Activated naive CD4-positive, alpha-beta T cell treated with anti-CD3 and anti-CD28 coated beads, Interleukin-2, amount 50 U/mL, for 72 hours (primary cell): ENCODE measurements around the gene SYCE3. TPM values are rescaled to one million over a fixed set of nuclear protein-coding genes. Genes with fewer than 3 reads are reported as not detected.
"Not testable (repeated sequence)": the region's sequence is repeated elsewhere in the genome, so short reads cannot be mapped to it uniquely, and the experiment has no call there.

Source experiments
- ATAC-seq, 2 donors: fragments of 150-1000 bp; cut with Tn5 transposase; 2 replicates each; pipeline ENCODE4 v1.10.0; 2021; ENCODE audit warnings: mild to moderate bottlenecking in 2 of 2, moderate library complexity in 2 of 2
- DNase-seq, 2 donors: peaks; one replicate each; pipeline ENCODE4 v3.0.0; 2021 to 2022; ENCODE audit warnings: low spot score in 2 of 2
- H3K27ac Mint-ChIP-seq, 2 donors: one replicate each; pipeline ENCODE4 v1.8.0; 2022; ENCODE audit warnings: mild to moderate bottlenecking in 2 of 2, mixed read lengths in 2 of 2
- H3K36me3 Mint-ChIP-seq, 2 donors: one replicate each; pipeline ENCODE4 v1.8.0; 2022; ENCODE audit warnings: mixed read lengths in 2 of 2
- H3K9me3 Mint-ChIP-seq, 2 donors: one replicate each; pipeline ENCODE4 v1.8.0; 2022; ENCODE audit warnings: mixed read lengths in 2 of 2
- total RNA-seq, 2 donors: library from RNA; stranded (reverse); gene quantifications; one replicate each; pipeline ENCODE4 v1.2.3, GENCODE V29; 2022

SYCE3 gene
- total RNA-seq, 2 donors from 2014 or later: 0.80 to 3.9 TPM

DNA sequence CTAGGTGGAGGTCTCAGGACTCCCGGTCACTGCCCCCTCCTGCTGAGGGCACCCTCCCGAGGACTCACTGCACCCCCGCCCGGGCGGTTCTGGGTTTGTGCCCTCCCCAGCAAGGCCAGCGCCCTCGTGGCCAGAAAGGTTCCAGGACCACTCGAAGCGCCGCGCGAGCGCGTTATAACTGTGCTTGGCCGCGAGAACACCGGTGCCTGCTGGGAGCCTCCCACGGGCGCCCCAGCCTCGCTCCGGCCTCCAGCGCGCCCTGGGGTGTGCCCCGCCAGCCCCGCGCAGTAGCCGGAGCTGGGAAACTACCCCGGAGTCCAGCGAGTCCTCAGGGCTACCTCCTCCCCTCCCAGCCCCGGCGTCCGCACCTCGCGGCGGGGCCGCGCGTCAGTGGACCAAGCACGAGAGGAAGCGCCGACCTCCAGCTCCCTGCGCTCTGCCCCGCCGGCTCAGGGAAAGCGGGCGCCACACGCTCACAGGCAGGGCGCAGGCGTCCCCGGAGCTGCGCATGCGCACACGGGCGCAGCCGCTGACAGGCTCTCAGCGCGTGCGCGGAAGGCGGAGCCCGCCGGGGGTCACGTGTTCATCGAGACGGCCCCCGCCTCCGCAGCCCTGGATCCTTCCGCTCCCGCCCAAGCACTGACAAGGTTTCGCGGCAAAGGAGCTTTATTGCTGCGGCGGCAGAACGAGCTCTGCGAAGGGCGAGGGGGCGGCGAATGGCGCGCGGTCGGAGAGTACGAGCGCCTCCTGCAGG, 37.4 kb downstream of the SYCE3 start, which contains the start of gene SCO2:
Gene SCO2, minus strand, starts transcription at position 495 of the 754 bp plus-strand sequence. CDS start 1,187 bp downstream, outside the sequence.
- H3K9me3 Mint-ChIP-seq: no peaks in the 10 kb centered on the region

GRCh38 chr22:50524676-50525103, 38.0 kb downstream of the SYCE3 start:
- no peak for DNase-seq
- ATAC-seq: no peak
- Mint-ChIP-seq H3K9me3 (no peaks in the 10 kb centered on the region), H3K36me3 (peaks cover 7 to 34% of the 10 kb centered on the region in 2 donors), H3K27ac (peak overlapping the region; percentile 92 to 99)

More for the DNA sequence above, 37.4 kb downstream of the SYCE3 start, which contains the start of gene SCO2:
- DNase-seq: peak; percentile 98 to 99
- H3K36me3 Mint-ChIP-seq: peaks cover 7 to 31% of the 10 kb centered on the region in 2 donors
- peak within 1 kb of the TSS; percentile 92 to 99 for H3K27ac Mint-ChIP-seq
- peak; percentile 61 to 62 for ATAC-seq

GRCh38 chr22:50523806-50524675, 38.7 kb downstream of the SYCE3 start:
- Mint-ChIP-seq H3K9me3 (no peaks in the 10 kb centered on the region), H3K36me3 (peaks cover 7 to 38% of the 10 kb centered on the region in 2 donors), H3K27ac (peak overlapping the region; percentile 92 to 99)
- DNase-seq (no peak), ATAC-seq (no peak)

- peaks cover 7 to 34% of the 10 kb centered on the region in 2 donors for H3K36me3 Mint-ChIP-seq
- peak overlapping the region; percentile 82 to 92 for H3K27ac Mint-ChIP-seq
- ATAC-seq (no peak), DNase-seq (no peak)
- H3K9me3 Mint-ChIP-seq: no peaks in the 10 kb centered on the region
These were observed 39.3 kb downstream of the SYCE3 start for GRCh38 chr22:50523458-50523805.

- no peaks in the 10 kb centered on the region for H3K9me3 Mint-ChIP-seq
- ATAC-seq (no peak), DNase-seq (no peak)
- H3K36me3 Mint-ChIP-seq: peaks cover 7 to 29% of the 10 kb centered on the region in 2 donors
- peak overlapping the region; percentile 82 to 92 for H3K27ac Mint-ChIP-seq
These were observed 39.8 kb downstream of the SYCE3 start for GRCh38 chr22:50522806-50523438.

- Mint-ChIP-seq H3K27ac (no peak overlapping the region), H3K9me3 (no peaks in the 10 kb centered on the region), H3K36me3 (peaks cover 7 to 22% of the 10 kb centered on the region in 2 donors)
- DNase-seq (no peak), ATAC-seq (no peak)
These were observed 40.4 kb downstream of the SYCE3 start for GRCh38 chr22:50522208-50522805.

DNA sequence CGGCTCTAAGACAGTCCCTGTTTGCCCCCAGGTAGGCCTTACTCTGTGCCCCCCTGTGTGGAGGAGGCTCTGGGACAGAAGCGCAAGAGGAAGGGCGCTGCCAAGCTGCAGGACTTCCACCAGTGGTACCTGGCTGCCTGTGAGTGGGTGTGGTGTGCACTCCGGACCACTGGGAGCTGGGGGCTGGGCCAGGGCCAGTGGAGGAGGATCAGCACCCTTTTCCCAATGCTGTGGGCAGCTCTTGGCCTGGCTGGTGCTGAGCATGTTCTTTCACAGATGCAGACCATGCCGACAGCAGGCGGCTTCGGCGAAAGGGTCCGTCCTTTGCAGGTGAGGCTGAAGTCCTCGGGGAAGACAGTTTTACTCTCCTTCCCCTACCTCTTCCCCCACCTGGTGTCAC, 41.0 kb downstream of the SYCE3 start:
- ATAC-seq (no peak), DNase-seq (no peak)
- Mint-ChIP-seq H3K36me3 (peaks cover 7 to 16% of the 10 kb centered on the region in 2 donors), H3K27ac (no peak overlapping the region), H3K9me3 (no peaks in the 10 kb centered on the region)

DNA sequence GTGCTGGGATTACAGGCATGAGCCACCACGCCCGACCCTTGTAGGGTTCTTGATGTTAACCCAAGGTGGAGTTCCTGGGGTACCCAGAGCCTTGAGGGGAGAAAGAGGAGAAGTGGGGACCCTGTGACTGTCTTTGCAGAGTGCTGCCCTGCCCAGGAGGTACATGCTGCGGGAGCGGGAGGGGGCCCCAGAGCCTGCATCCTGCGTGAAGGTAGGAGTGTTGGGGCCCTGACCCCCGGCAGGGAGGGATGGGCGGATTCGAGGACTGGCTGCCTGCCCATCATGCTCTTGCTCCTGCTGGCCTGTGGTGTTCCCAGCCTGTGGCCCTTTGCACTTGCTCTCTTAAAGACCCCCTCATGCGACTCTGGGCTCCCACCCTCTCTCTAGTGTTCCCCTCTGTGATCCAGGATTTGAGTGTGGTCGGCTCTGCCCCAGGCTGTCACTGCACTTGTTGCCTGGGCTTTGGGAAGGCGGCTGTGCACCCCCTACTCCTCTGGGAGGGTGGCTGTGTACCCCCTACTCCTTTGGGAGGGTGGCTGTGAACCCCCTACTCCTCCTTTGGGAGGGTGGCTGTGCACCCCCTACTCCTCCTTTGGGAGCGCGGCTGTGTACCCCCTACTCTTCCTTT, 41.8 kb downstream of the SYCE3 start:
- H3K27ac Mint-ChIP-seq: no peak overlapping the region
- no peak for DNase-seq
- no peaks in the 10 kb centered on the region for H3K9me3 Mint-ChIP-seq
- no peak for ATAC-seq
- peaks cover 7 to 19% of the 10 kb centered on the region in 2 donors for H3K36me3 Mint-ChIP-seq

DNA sequence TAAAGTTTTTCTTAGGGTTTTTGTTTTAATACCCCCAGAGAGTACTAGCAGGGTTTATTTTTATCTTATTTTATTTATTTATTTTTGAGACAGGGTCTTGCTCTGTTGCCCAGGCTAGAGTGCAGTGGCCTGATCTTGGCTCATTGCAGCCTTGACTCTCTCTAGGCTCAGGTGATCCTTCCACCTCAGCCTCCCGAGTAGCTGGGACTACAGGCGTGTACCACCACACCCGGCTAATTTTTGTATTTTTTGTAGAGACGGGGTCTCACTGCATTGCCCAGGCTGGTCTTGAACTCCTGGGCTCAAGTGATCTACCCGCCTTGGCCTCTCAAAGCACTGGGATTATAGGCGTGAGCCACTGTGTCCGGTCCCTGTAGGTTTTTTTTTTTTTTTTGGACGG, 42.5 kb downstream of the SYCE3 start:
- DNase-seq, ATAC-seq, H3K27ac Mint-ChIP-seq, H3K9me3 Mint-ChIP-seq: not testable (repeated sequence)
- H3K36me3 Mint-ChIP-seq: peaks cover 7 to 22% of the 10 kb centered on the region in 2 donors

DNA sequence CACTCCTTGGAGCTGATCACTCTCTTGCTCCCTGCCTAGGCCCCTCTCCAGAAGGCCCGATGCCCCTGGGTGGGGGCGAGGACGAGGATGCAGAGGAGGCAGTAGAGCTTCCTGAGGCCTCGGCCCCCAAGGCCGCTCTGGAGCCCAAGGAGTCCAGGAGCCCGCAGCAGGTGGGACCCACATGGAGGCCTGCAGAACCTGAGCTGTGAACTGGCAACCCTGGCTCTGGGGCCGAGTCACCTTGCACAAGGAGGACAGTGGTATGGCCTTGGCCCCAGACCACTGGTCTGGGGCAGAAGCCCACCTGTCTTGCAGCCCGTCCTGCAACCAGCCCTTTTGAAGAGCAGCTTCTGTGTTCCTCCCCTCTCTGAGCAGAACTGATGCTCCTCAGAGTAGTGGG, 43.6 kb downstream of the SYCE3 start:
- ATAC-seq (no peak), DNase-seq (no peak)
- no peaks in the 10 kb centered on the region for H3K9me3 Mint-ChIP-seq
- peaks cover 0 to 20% of the 10 kb centered on the region in 2 donors for H3K36me3 Mint-ChIP-seq
- H3K27ac Mint-ChIP-seq: no peak overlapping the region

- H3K9me3 Mint-ChIP-seq: no peaks in the 10 kb centered on the region
- peaks cover 0 to 20% of the 10 kb centered on the region in 2 donors for H3K36me3 Mint-ChIP-seq
- no peak for ATAC-seq
- H3K27ac Mint-ChIP-seq: no peak overlapping the region
- no peak for DNase-seq
These were observed 44.1 kb downstream of the SYCE3 start for GRCh38 chr22:50518606-50519005.

DNA sequence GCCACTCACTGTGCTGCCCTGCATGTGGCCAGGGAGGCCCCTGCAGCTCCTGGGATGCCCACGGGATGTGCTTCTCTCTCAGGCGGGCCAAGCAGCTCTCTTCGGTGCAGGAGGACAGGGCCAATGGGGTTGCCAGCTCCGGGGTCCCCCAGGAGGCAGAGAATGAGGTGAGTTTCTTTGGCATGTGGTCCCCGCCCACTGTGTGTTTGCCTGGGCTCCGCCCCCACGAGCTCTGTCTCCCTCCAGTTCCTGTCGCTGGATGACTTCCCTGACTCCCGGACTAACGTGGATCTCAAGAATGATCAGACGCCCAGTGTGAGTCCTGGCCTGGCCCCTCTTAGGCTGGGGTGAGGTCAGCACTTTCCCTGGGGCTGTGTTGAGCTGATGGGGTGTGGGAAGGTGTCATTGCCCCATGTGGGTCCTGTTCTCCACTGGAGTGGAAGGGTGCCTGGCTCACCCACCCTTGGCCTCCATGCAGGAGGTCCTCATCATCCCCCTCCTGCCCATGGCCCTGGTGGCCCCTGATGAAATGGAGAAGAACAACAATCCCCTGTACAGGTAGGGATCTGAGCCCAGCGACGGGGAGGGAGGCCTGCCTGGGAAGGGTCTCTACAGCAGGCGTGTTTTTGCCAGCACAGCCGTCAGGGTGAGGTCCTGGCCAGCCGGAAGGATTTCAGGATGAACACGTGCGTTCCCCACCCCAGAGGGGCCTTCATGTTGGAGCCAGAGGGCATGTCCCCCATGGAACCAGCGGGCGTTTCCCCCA, 45.0 kb downstream of the SYCE3 start:
- no peak overlapping the region for H3K27ac Mint-ChIP-seq
- DNase-seq: no peak
- H3K9me3 Mint-ChIP-seq: no peaks in the 10 kb centered on the region
- H3K36me3 Mint-ChIP-seq: peaks cover under 1 to 20% of the 10 kb centered on the region in 2 donors
- no peak for ATAC-seq

DNA sequence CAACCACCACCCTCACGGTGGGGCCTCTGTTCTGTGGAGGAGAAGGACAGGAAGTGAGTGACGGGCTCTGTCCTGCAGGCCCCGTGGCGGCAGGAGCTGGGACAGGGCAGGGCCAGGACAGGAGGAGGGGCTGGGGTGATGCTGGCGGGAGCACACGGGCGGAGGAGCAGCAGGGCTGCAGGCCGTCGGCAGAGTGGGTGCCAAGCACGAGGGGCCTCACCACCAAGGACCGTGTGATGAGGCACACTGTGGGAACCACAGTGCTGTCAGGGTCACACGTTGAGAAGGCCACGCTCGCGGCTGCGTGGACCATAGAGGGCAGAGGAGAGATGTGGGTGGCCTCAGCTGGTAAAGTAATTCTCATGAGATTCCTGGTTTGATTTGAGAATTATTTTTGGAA, 45.8 kb downstream of the SYCE3 start:
- Mint-ChIP-seq H3K27ac (no peak overlapping the region), H3K36me3 (peaks cover 7 to 20% of the 10 kb centered on the region in 2 donors), H3K9me3 (no peaks in the 10 kb centered on the region)
- DNase-seq (no peak), ATAC-seq (no peak)

- DNase-seq (no peak), ATAC-seq (no peak)
- Mint-ChIP-seq H3K27ac (no peak overlapping the region), H3K36me3 (peaks cover 7 to 20% of the 10 kb centered on the region in 2 donors), H3K9me3 (no peaks in the 10 kb centered on the region)
These were observed 46.7 kb downstream of the SYCE3 start for GRCh38 chr22:50516068-50516467.

DNA sequence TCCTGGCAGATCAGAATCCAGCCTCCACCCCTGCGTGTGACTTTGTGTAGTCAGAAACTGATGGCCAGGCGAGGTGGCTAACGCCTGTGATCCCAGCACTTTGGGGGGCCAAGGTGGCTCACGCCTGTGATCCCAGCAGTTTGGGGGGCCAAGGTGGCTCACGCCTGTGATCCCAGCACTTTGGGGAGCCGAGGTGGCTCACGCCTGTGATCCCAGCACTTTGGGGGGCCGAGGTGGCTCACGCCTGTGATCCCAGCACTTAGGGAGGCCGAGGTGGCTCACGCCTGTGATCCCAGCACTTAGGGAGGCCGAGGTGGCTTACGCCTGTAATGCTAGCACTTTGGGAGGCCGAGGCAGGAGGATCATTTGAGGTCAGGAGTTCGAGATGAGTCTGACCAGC, 49.5 kb downstream of the SYCE3 start:
- H3K9me3 Mint-ChIP-seq: no peaks in the 10 kb centered on the region
- ATAC-seq (no peak), DNase-seq (no peak)
- H3K36me3 Mint-ChIP-seq: peaks cover 19 to 21% of the 10 kb centered on the region in 2 donors
- H3K27ac Mint-ChIP-seq: peak overlapping the region in 1 of 2 donors; percentile 75
